Ishikawa (cell line): ENCODE measurements around the gene SH3RF3.

ENCODE experiments used
- CEBPB ChIP-seq: IDR thresholded peaks from 2 replicates; pipeline ENCODE4 v1.6.1; 2012
- EGR1 ChIP-seq: IDR thresholded peaks from 2 replicates; pipeline ENCODE4 v1.6.1; 2012
- EP300 ChIP-seq: IDR thresholded peaks from 2 replicates; pipeline ENCODE4 v1.6.1; 2012; ENCODE audit warnings: borderline replicate concordance
- NFIC ChIP-seq: IDR thresholded peaks from 2 replicates; pipeline ENCODE4 v1.6.1; 2012
- YY1 ChIP-seq: IDR thresholded peaks from 2 replicates; pipeline ENCODE4 v1.6.1; 2012; ENCODE audit warnings: low read depth
- TF ChIP-seq, protein P1 (sequence below): IDR thresholded peaks from 2 replicates; pipeline ENCODE4 v1.6.1; 2012
- TF ChIP-seq, protein P2 (sequence below): IDR thresholded peaks from 2 replicates; pipeline ENCODE4 v1.6.1; 2012
- TF ChIP-seq, protein P3 (sequence below): IDR thresholded peaks from 2 replicates; pipeline ENCODE4 v1.6.1; 2012; ENCODE audit warnings: low read depth, mild to moderate bottlenecking

- no peak for TF ChIP-seq CEBPB
- TF ChIP-seq EGR1, result no peak
- TF ChIP-seq, protein P1, sequence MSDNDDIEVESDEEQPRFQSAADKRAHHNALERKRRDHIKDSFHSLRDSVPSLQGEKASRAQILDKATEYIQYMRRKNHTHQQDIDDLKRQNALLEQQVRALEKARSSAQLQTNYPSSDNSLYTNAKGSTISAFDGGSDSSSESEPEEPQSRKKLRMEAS, result no peak
- TF ChIP-seq, protein P2, sequence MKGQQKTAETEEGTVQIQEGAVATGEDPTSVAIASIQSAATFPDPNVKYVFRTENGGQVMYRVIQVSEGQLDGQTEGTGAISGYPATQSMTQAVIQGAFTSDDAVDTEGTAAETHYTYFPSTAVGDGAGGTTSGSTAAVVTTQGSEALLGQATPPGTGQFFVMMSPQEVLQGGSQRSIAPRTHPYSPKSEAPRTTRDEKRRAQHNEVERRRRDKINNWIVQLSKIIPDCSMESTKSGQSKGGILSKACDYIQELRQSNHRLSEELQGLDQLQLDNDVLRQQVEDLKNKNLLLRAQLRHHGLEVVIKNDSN, result no peak
- TF ChIP-seq EP300, result no peak
- no peak for TF ChIP-seq NFIC
- TF ChIP-seq, protein P3, sequence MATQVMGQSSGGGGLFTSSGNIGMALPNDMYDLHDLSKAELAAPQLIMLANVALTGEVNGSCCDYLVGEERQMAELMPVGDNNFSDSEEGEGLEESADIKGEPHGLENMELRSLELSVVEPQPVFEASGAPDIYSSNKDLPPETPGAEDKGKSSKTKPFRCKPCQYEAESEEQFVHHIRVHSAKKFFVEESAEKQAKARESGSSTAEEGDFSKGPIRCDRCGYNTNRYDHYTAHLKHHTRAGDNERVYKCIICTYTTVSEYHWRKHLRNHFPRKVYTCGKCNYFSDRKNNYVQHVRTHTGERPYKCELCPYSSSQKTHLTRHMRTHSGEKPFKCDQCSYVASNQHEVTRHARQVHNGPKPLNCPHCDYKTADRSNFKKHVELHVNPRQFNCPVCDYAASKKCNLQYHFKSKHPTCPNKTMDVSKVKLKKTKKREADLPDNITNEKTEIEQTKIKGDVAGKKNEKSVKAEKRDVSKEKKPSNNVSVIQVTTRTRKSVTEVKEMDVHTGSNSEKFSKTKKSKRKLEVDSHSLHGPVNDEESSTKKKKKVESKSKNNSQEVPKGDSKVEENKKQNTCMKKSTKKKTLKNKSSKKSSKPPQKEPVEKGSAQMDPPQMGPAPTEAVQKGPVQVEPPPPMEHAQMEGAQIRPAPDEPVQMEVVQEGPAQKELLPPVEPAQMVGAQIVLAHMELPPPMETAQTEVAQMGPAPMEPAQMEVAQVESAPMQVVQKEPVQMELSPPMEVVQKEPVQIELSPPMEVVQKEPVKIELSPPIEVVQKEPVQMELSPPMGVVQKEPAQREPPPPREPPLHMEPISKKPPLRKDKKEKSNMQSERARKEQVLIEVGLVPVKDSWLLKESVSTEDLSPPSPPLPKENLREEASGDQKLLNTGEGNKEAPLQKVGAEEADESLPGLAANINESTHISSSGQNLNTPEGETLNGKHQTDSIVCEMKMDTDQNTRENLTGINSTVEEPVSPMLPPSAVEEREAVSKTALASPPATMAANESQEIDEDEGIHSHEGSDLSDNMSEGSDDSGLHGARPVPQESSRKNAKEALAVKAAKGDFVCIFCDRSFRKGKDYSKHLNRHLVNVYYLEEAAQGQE, result no peak
- no peak for TF ChIP-seq YY1
Measured at GRCh38 chr2:109260886-109261700, 132.1 kb downstream of the SH3RF3 start.
